HG03066 (cell line): Measurements from ENCODE around the gene CDC42BPG.
A peak's percentile ranks its signal among the peaks of the same experiment; 100 is the strongest.

Experiments
- ATAC-seq: cut with Tn5 transposase; IDR thresholded peaks from one replicate; pipeline ENCODE4 v1.9.1; 2021; ENCODE audit warnings: low read depth; ENCODE audit not compliant: unreplicated experiment

CDC42BPG gene

GRCh38 chr11:64844330-64845128 is at the start of gene CDC42BPG:
Gene CDC42BPG, minus strand, starts transcription at chr11:64844653. Its CDS starts 84 bp downstream, at chr11:64844569.
- no peak for ATAC-seq

GRCh38 chr11:64893194-64894069 is 49.0 kb upstream of the CDC42BPG start:
- ATAC-seq, result no peak

DNA sequence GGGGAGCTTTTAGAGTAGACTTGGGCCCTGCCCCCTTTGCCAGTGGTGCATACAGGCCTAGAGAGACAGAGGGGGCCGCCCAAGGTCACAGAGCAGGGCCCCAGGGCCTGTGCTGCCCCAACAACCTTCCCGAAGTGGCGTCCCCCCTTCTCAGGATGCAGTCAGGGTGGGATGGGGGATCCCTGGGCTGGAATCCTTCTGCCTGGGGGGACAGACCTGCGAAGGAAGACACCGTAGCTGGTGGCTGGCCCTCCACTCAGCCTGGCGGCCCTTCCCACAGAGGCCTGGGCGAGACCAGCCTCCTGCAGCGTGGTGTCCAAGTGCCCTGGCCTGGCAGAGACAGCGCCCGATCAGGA is 48.4 kb upstream of the CDC42BPG start:
- ATAC-seq, result no peak

GRCh38 chr11:64892411-64892831 is 48.0 kb upstream of the CDC42BPG start:
- ATAC-seq, result no peak

DNA sequence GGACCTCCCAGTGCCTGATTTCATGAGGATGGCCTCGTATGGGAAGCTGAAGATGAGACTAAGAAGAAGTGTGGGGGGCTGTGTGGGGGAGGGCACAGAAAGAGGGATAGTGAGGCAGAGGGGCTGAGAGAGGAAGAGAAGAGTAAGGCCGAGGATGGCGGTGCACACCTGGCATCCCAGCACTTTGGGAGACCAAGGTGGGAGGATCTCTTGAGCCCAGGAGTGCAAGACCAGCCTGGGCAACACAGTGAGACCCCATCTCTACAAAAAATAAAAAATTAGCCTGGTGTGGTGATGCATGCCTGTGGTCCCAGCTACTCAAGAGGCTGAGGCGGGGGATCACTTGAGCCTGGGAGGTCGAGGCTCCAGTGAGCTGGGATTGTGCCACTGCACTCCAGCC is 47.4 kb upstream of the CDC42BPG start:
- ATAC-seq, result no peak

DNA sequence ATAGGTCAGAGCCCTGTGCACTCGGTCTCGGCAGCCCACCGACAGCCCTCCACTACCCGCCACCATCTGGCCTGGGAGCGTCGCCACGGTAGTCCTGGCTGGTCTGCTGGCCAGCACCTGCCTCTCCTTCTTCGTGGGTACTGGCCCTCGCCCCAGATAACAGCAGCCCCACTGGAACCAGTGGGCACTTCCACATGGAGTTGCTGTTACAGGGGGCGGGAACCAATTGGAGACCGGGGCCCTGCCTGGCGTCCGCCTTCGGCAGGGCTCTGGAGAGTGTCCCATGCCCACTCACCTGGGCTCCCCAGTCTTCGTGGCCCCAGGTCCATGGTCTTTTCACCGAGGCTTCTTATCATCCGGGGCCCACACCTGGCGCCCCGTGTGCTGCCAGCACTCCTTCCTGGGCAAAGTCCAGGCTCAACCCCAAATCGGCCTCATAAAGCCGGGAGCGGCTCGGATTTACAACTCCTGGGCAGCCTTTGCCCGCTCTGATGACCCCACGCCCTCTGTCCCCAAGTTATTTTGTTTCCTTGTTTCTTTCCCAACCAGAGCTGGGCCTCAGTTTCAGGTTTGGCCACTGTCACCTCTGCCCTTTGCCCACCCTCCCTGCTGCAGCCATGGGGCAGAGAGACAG is 46.9 kb upstream of the CDC42BPG start:
- ATAC-seq, result no peak

DNA sequence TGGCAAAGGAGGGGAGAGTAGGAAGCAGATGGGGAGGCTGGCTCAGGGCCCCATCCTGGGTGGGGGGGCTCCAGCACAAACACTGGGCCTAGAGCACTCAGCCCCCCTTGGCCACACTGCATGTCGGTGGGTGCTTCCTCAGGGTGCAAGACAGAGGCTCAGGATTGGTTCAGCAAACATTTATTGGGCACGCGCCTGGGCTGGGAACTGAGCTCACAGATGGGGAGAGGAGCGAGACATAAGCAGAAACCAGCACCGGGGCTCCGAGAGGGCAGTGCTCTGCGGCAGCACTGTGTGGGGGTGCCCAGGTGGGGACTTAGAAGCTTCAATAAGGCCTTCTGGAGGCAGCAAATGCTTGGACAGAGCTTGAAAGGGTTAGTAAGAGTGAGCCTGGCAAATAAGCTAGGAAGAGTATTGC is 46.1 kb upstream of the CDC42BPG start:
- ATAC-seq, result no peak

DNA sequence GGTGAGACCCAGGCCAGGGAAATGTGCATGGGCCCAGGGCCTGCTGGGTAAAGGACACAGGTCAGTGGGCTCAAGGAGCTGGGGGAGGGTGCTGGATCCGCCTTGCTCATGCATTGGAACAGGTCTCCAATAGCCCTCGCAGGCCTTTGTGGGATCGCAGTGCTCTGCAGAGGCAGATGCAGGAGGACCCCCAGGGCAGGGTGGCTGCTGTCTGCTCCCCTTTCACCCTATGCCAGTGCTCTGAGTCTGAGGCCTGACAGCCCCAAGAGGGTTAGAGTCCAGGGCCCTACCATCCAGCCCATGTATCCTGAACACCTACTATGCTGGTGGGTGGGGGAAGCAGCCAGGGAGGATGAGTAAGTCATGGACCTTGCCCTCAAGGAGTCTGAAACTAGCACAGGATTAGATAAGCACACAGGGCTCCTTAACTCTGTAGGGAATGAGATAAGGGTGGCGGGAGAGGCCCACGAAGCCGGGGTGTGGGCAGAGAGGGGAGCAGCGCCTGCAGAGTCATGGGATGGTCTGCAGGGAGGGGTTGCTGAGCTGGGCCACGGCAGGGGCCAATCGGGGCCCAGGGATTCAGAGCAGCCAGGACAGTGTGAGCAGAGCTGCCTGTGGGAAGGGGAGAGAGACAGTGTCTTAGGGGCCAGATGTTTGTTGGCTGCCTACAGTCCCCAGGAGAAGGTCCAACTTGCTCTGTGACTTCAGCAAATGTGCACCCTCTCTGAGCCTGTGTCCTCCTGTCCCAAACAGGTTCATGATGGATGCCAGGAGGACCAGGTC is 44.5 kb upstream of the CDC42BPG start:
- ATAC-seq, result no peak

GRCh38 chr11:64888406-64888728 is 43.9 kb upstream of the CDC42BPG start:
- no peak for ATAC-seq

DNA sequence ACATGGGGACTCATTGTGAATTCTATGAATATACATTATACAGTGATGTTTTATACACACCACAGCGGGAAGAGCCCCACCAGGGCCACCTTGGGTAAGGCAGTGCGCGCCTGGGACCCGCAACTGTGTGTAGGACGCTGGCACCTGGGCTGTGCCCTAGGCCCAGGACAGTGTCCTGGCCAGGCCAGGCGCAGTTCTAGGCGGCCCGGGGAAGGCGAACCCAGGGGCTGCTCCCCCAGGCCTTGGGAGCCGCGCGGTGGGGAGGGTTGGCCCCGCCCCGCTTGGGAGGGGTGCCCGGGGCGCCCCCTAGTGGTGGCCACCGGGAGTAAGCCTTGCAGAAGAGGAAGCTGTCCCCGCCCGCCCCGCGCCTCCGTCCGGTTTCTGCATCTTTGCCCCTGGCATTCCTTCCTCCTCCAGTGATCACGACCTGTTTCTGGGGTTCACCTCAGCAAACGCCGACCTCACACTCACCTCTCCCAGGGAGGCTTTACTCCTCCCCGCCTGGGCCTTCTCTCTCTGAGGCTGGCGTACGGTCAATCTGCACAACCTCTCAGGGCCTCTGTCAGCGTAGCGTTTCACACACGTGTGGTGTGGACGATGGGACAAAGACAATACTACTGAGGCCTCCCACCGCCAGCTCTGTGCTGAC is 43.4 kb upstream of the CDC42BPG start:
- peak; percentile 60 for ATAC-seq

GRCh38 chr11:64887234-64887756 is 42.8 kb upstream of the CDC42BPG start:
- ATAC-seq, result no peak

DNA sequence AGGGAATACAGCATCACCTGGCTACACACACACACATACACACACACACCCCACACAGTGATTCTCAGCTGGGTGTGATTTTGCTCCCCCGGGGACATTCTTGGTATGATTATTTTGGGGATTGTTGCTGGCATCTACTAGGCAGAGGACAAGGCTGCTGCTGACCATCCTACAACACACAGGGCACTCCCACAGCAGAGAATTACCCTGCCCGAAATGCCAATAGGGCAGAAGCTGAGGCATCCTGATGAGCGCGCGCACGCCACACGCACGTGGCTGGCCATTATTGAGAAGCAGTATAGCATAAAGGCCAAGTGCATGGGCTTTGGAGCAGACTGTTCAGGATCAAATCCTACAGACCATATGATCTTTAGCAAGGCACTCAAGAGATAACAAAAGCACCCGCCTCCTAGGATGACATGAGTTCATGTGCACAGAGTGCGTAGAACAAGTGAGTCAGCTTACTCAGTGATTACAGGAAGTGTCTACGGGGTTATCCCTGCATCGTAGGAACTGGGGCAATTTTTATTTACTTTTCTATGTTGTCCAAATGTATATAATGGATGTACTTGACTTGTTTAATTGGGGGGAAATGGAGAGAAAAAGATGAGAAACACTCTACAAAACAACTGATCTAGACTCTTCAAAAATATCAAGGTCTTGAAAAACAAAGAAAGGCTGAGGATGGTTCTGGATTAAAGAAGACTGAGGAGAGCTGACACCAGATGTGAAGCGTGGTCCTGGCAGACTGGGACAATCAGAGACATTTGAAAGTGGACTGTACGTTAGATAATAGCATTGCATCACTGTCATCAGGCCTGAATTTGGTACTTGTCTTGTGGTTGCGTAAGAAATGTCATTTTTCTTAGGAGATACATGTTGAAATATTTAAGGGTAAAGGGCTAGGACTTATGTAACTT is 41.2 kb upstream of the CDC42BPG start:
- no peak for ATAC-seq

DNA sequence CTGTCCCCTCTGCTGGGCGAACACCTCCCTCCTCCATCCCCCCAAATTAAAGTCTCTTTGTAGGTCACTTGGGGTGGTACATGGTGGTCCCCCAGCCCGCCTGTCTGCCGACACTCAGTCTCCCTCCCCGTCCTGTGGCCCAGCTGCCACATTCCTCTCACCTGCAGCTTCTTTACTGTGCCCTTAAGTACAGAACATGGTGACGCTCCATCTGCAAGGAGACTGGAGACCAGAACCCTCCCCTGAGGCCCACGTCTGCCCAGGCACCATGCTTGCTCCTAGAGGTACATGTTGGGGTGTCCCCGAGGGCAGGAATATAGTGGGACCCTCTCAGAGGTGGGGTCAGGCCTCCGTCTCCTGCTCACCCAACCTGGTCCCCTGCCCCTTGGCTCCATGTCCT is 39.6 kb upstream of the CDC42BPG start:
- ATAC-seq, result no peak

GRCh38 chr11:64883575-64883974 is 39.1 kb upstream of the CDC42BPG start:
- no peak for ATAC-seq

DNA sequence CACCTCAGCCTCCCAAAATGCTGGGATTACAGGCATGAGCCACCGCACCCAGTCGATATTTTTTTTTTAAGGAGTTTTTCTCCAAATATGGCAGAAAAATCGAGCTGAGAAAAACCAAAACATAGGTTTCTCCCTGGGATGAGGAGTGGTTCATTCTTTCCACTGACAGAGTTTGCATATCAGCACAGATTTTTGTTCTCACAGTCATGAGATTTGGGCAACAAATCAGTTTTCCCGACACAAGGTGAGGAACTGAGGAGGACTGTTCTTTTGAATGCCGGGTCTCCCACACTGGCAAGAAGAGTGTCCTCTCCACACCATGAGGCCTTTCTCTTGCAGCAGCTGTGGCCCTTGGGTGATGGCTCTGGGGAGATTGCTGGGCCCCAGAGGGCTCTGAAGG is 37.8 kb upstream of the CDC42BPG start:
- ATAC-seq, result no peak

DNA sequence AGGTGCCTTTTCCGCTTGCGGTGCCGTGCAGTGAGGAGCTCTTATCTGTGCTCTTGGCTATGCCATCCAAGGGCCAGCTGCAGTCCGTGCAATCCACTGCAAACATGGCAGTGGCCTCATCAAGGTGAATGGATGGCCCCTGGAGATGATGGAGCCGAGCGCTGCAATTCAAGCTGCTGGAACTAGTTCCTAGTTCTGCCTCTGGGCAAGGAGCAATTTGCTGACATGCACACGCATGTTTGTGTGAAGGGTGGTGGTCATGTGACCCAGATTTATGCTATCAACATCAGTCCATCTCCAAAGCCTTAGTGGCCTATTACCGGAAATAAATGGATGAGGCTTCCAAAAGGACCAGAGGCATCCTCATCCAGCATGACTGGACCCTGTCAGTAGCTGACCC is 37.0 kb upstream of the CDC42BPG start:
- ATAC-seq, result no peak

DNA sequence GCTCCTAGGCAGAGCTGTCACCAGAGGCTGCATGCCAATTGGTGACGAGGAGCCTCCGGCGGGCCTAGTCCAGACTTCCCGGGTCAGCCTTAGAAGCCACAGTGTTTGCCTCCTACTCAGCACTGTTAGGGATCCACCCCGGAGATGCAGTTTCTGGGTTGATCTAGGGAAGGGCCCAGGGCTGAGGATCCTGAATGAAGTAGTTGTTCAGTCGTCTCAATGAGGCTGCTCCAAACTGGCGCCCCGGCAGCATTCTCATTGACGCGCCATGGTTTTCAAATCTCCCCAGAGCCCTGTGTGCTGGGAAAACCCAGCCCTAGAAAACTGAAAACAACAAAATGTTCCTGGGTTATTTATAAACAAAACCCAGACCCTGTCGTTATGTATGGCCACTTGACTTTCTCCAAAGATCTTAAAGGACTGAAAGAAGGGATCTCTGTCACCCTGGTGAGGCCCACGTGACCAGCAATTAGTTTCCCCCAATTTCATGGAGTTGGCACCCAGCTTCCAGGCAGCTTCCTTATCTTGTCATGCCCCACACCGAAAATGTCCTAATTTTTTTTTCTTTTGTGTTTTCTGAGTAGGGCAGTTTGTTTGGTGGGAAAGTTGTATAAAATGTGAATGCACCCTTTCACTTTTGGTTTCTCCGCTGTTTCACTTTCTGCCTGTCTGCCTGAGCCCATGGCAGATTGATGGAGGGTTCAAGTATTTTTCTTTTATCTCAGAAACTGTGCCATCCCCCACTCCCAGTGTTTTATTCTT is 36.0 kb upstream of the CDC42BPG start:
- ATAC-seq, result no peak

DNA sequence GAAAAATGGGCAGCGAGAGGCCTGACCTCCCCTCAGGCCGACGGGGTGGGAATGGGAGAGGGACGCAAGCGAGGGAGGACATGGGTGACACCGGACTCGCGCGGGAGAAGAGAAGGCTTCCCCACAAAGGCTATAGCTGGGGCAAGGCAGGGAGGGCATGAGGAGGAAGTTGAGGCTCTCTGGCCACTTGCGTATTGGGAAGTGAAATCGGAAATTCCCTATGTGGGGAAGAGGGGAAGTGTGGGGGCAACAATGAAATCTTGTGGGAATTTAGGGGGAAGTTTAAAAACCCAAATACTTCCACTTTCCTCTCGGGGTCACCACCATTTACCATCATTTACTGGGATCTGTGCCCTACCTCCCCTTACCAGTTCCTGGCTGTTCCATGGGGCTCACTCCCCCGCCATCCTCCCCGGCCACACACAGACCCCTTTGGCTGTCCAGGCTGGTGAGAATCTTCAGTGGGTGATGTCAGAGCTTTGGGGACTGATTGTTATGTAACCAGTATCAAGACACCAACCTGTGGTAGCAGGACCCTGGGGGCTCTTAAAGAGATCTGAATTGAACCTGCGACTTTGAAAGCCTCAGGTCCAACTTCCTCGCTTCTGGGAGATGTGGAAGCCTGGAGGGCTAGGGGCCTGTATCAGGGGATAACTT is 34.9 kb upstream of the CDC42BPG start:
- ATAC-seq, result no peak
